Measurements from ENCODE around the gene OTC.

The OTC gene
- 0 reads per million in 2 donors for total RNA-seq

DNA sequence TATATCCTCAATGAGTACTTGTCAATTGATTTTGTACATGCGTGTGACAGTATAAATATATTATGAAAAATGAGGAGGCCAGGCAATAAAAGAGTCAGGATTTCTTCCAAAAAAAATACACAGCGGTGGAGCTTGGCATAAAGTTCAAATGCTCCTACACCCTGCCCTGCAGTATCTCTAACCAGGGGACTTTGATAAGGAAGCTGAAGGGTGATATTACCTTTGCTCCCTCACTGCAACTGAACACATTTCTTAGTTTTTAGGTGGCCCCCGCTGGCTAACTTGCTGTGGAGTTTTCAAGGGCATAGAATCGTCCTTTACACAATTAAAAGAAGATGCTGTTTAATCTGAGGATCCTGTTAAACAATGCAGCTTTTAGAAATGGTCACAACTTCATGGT lies at the start of gene OTC:
OTC (plus strand) TSS at position 243 of the 400 bp plus-strand sequence; CDS start at position 336, 93 bp downstream.
- no peak for DNase-seq

DNA sequence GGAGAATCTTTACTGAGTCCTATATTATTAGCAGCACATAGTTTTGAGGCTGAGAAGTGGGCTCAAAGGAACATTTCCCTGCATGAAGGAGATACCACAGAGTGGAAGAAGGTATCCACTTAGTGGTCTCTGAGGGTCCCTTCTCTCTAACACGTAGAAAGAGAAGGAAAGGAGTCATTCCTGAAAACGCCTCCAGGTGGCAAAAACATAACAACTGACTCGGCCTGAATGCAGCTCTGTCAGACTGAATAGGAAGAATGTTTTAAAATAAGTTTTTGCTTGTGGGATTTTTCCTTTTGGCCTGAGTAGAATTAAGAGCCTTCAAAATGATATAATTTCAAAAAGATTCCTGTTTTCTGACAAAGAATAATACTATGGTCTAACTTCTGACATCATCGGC lies 48.4 kb upstream of the OTC start:
- no peak for DNase-seq

DNA sequence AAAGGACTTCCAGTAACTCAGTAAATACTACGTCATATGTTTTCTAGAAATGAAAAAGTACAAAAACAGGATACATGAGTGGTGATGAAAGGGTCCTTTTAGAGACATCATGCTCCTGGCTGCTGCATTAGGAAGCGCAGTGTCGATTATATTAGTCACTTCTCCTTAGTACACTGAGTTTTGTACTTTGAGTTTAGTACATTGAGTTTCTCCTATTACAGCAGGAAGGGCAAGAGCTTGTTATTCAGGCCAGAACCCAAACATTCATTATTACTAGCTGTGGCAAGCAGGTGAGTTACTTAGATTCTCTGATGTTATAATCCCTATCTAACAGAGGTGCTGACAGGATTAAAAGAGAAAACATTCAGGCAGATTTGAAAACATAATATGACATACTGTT lies 46.4 kb upstream of the OTC start:
- DNase-seq: no peak

DNA sequence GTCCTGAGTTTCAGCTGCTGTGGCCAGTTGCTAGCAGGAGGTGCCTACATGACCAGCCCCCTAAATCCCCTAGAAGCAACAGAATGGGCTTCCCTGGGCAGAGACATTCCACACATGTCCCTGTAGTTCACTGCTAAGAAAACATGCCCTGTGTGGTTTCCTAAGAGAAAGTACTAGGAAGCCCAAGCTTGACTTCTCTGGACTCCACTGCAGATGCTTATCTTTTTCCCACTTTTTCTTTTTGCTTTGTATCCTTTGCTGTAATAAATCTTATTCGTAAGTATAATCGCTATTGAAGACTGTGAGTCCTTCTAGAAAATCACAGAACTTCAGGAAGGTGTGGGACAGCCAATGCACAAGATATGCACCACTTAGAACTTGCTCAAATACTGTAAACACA lies 40.7 kb upstream of the OTC start:
- no peak for DNase-seq

GRCh38 chrX:38312436-38312835 lies 40.0 kb upstream of the OTC start:
- no peak for DNase-seq

DNA sequence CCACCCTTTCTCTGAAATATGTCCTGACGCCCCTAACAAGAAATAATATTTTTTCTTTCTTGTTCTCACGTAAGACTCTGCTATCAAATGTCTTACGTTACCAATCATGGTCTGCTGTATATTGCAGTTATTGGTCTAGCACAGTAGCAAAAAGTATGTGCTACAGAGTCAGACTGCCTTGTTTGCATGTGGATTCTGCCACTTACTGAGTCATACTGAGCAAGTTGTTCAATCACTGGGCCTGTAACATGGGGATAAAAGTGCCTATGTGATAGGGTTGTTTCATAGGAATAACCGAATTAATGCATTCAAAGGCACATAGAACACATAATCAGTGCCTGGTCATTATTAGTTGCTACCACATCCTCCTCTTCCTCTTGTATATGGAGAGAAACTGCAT lies 39.2 kb upstream of the OTC start:
- no peak for DNase-seq

- DNase-seq: no peak
Measured at GRCh38 chrX:38315186-38315585, 37.2 kb upstream of the OTC start.

- no peak for DNase-seq
Measured at GRCh38 chrX:38318196-38318595, 34.2 kb upstream of the OTC start.

DNA sequence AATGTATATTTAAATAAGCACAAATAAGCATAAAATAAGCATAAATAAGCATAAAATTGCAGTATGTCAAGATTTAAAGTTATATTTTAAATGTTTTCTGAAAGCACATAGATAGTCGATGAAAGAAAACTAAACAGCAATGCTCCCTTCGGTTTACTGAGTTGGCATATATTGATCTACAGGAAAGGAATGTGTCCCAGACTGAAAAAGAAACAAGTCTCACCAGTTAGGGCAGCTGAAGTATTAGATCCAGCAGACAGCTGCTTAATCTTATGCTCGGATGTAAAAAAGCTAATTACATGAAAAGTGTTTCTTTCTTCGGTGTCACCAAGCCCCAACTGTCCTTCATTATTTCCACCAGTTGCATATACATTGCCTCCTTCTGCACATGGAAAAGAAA lies 33.8 kb upstream of the OTC start:
- DNase-seq: no peak

DNA sequence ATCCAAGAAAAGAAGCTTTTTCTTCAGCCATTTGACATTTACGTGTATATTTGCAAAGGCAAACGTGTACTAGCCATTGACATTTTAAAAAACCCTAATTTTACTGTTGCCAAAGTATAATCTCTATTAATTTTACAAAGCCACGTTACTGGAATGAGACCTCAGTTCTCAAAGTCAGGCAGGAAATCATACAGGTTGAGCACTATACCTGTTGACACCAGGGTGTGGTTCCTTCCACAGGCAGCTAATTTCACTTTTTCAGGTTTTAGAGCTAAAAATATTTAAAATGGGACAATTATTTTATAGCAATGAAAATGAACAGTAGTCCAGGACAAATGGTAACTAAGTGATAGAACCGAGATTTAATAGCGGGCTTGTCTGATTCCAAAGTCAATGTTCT lies 31.6 kb upstream of the OTC start:
- DNase-seq: no peak

DNA sequence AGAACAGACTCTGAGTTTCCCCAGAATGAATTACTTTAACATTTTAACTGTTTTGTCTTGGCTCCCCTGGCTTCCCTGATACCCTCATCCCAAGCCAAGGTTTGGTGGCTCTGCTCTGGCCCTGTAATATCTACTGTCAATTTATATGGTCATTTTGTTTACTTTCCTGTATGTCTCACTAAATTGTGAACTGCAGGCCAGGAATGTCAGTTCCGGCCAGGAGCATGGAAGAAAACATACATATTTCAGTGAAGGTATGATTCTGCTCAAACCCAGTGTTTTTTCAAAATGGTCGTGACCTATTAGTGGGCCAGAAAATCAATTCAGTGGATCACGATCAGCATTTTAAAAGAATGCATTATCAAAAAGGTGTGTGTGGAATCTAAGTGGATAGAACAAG lies 26.3 kb upstream of the OTC start:
- no peak for DNase-seq

DNA sequence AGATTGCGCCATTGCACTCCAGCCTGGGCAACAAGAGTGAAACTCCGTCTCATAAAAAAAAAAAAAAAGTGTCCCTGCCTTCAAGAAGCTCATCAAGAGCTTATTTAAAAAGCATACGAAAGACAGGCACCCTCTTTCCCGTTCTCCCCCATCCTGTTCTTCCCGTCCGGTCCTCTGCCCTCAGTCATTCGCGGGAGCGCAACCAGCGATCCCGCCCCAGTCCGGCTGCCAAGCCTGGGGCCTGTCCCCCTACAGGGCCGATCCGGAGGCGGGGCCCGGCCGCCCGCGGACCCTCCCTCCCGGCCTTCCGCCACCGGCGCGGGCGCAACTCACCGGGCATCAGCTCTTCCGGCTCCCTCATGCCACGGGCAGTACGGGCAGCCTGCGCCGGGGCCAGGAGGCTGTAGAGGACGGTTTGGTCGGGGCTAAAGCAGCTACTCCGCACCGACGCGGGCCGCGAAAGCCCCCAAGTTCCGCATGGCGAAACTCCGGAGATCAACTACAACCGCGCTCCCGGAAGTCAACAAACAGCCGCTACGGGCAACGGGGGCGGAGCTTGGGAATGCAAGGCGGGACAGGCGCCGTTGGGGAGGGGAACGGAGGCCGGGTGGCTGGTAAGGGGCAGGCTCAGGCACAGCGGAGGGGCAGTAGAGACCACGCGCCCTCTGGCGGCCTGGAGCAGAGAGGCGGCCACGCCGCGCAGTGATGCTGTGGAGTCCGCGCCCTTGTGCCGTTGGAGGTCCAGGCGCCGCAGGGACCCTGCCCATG lies 25.2 kb upstream of the OTC start, which contains the start of gene RPGR:
RPGR (minus strand) TSS at position 503 of the 768 bp plus-strand sequence; CDS start at position 361, 142 bp downstream.
- DNase-seq: peak; percentile 86

DNA sequence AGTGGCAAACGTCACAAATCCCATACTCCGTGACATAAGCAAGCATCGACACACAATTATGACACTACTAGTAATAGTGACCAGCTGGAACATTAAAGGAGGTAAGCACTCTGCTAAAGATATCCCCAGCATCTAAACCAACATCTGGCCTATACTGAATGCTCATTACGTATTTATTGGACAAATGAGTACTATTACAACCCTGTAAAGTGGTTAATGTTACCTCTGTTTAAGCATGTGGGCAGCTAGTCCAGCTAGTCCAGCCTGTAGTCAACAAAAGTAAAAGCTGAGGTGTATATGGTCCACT lies 24.7 kb upstream of the OTC start:
- DNase-seq: no peak

DNA sequence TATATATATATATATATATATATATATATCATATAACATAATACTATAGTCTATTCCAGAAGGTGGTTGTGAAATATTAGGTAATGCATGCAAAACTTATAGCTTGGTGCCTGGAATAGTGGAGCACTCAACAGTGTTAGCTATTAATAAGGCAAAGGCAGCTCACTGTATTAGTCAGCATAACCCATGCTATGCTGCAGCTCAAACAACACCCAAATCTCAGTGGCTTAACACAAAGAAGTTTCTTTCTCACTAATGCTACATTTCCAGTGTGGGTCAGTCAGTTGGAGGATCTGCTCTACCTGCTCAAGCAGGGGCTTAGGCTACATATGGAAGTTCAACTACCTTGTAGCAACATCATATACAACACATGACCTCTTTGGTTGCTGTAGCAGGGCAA lies 19.9 kb upstream of the OTC start:
- DNase-seq: no peak

DNA sequence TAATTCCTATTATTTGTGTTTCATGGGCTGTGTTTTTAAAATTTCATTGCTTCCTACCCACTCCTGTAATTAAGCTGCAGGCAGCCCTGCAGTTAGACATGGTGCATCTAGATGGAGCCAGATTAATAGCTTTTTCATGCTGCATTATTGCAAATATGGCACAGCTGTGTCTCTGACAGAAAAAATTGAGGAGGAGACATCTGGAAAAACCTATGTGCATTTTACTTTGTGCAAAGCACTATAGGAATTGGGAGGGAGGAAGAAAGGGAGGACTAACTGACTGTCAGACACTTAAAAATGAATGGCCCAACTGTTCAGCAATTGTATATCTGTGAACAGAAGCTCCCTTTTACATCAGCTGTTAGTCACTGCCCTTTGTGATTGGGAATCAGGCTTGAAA lies 17.0 kb upstream of the OTC start:
- no peak for DNase-seq

DNA sequence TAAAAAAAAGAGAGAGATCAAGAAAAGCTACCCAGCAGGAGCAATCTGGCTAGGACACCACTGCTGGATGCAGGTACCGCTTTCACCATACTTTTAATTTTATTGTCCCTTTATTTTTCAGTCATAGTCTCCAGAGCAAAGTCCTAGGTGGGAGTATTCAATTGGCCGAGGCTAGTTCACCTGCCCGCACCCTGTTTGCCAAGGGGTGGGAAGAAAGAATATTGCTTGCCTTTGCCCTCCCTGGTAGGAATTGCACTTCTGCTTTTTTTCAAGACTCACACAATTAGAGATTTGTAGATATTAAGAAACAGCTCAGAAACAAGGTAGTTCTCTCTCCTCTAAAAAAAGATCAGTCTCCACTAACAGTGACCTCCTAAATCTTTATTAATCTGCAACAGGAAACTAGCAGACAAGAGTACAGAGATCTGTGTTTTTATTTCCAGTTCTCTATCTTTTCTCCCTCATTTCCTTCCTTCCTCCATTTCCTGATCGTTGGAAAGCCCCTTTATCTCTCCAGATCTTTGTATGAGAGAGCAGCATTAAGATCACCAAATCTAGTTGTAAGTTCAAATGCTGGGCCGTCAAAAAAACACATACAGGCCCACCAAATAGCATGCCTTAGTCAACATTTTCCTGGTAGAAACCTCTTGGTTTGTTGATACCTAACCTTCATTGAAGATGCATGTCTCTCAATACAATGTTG lies 15.7 kb upstream of the OTC start:
- no peak for DNase-seq

GRCh38 chrX:38341442-38341841 lies 11.0 kb upstream of the OTC start:
- DNase-seq: no peak

GRCh38 chrX:38342853-38343778 lies 9.3 kb upstream of the OTC start:
- DNase-seq: no peak

- DNase-seq: no peak
Measured at GRCh38 chrX:38346150-38346549, 6.3 kb upstream of the OTC start.

GRCh38 chrX:38347136-38347535 lies 5.3 kb upstream of the OTC start:
- DNase-seq: no peak

GRCh38 chrX:38351346-38351745 lies 1.1 kb upstream of the OTC start:
- no peak for DNase-seq

DNA sequence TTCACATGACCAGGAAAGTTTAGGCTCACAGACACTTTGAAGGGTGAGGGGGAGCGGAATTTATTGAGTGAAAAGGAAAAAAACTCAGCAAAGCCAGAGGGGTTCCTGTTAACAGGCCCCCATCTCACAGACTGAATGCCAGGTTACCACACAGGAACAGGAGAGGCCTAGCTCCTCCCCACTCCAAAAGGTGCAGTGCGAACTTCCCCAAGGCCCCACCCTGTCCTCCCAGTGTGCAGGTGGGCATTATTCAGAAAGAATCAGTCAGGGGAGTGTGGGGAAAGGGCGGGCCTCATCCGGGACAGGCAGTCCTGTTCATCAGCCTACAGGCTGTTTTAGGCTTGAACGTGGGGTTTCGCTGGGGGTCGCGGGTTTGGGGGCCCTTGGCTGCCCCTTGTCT lies 4.0 kb downstream of the OTC start:
- DNase-seq: no peak

All from T-helper 9 cell (primary cell).